ENCODE data around the gene RAB7B. TPM values are rescaled to one million over a fixed set of nuclear protein-coding genes. Genes with fewer than 3 reads are reported as not detected.
A peak's percentile ranks its signal among the peaks of the same experiment; 100 is the strongest.

The RAB7B gene
- total RNA-seq, 5 donors from 2014 or later (not counting 1 experiment from before 2014, with no cell fraction given) = 0.15 to 0.22 TPM; not detected in 3

DNA sequence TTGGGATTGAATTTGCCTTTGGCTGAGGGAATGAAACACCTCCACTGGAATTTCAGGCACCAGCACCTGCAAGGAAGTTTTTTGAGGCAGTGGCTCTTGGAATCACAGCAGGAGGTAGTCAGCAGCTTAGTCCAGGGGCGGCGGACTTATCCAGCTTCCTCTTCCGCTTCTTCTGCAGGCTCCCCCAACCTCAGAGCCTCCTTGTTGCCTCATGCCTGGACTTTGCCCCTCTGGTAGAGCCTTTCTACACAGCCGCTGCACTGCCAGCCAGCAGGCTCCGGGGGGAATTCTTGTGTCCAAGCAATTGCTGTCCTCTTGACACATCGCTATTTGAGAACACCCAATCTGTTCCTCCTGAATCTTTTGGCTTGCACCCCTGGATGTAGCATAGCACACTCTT lies 45.4 kb upstream of the RAB7B start:
- H3K4me1 ChIP-seq (ENCODE audit: control insufficient read depth in 1 of 2, extremely low read depth in 1 of 2, insufficient read depth in 2 of 2, low read length in 2 of 2) = peaks cover 11% of the 10 kb centered on the region in 2 experiments
- Mint-ChIP-seq H3K9me3 (no peaks in the 10 kb centered on the region), H3K27ac (no peak overlapping the region)

DNA sequence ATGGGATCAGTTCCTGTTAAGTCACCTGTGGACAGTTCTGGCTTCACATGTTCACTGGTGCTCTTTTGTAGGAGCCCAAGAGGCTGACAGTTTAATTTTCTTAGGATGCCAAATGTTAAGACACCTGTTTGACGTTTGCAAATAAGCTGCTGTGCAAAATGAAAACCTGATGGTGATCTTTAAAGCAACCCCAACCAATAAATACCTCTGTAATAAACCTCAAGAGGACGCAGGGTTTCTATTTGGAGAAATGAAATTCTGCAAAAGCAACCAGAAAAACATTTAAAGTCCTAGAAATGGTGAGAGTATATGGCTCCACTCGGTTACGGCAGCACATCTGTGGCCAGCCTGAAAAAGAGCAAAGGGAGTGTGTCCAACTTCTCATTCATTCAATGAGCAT lies 44.1 kb upstream of the RAB7B start:
- POLR2A ChIA-PET = no interaction called here
- no peak overlapping the region for H3K4me3 ChIP-seq (ENCODE audit: control insufficient read depth in 1 of 2, extremely low read depth in 1 of 2, low read length in 1 of 2)
- Mint-ChIP-seq H3K27me3 (no peaks in the 10 kb centered on the region), H3K27ac (no peak overlapping the region), H3K4me1 (peaks cover 14 to 25% (median 19%) of the 10 kb centered on the region in 3 donors), H3K4me3 (no peak overlapping the region), H3K36me3 (no peaks in the 10 kb centered on the region), H3K9me3 (no peaks in the 10 kb centered on the region)
- CTCF ChIA-PET = no interaction called here
- DNase-seq (no peak), ATAC-seq (replicated peaks in 1 of 4) (no peak)
- peaks cover 11% of the 10 kb centered on the region in 2 experiments for H3K4me1 ChIP-seq (ENCODE audit: control insufficient read depth in 1 of 2, extremely low read depth in 1 of 2, insufficient read depth in 2 of 2, low read length in 2 of 2)
- no peaks in the 10 kb centered on the region for H3K9me3 ChIP-seq
- no CpG with 5 or more reads among the region's 4 CpGs for WGBS (ENCODE audit: insufficient coverage)
- no peak overlapping the region for H3K27ac ChIP-seq (ENCODE audit: low read length)
- H3K36me3 ChIP-seq (ENCODE audit: control insufficient read depth in 2 of 2, extremely low read depth in 1 of 2, insufficient read depth in 1 of 2, low read length in 1 of 2) = no peaks in the 10 kb centered on the region
- peaks cover 0 to 4% of the 10 kb centered on the region in 2 experiments for H3K27me3 ChIP-seq (replicated peaks in 1 of 2; ENCODE audit: control insufficient read depth in 2 of 2, extremely low read depth in 1 of 2, insufficient read depth in 2 of 2, low read length in 1 of 2)

More for the DNA sequence above, 45.4 kb upstream of the RAB7B start:
- Mint-ChIP-seq H3K4me3 (no peak overlapping the region), H3K27me3 (no peaks in the 10 kb centered on the region), H3K4me1 (peaks cover 19 to 35% (median 24%) of the 10 kb centered on the region in 3 donors), H3K36me3 (no peaks in the 10 kb centered on the region)
- Histone ChIP-seq H3K9me3 (no peaks in the 10 kb centered on the region), H3K27me3 (replicated peaks in 1 of 2; ENCODE audit: control insufficient read depth in 2 of 2, extremely low read depth in 1 of 2, insufficient read depth in 2 of 2, low read length in 1 of 2) (peaks cover 0 to under 1% of the 10 kb centered on the region in 2 experiments), H3K27ac (ENCODE audit: low read length) (no peak overlapping the region), H3K4me3 (ENCODE audit: control insufficient read depth in 1 of 2, extremely low read depth in 1 of 2, low read length in 1 of 2) (no peak overlapping the region), H3K36me3 (ENCODE audit: control insufficient read depth in 2 of 2, extremely low read depth in 1 of 2, insufficient read depth in 1 of 2, low read length in 1 of 2) (no peaks in the 10 kb centered on the region)
- CTCF ChIA-PET = interaction anchor here in 1 of 2 donors (0.8 kb wide), 1 partner anchor 57 kb away, joined by 3 read pairs; no protein-coding TSS in a partner anchor
- 93% methylated on average over 6 of the region's 6 CpGs for WGBS (ENCODE audit: insufficient coverage)
- DNase-seq (no peak), ATAC-seq (replicated peaks in 1 of 4) (no peak)
- POLR2A ChIA-PET = no interaction called here

DNA sequence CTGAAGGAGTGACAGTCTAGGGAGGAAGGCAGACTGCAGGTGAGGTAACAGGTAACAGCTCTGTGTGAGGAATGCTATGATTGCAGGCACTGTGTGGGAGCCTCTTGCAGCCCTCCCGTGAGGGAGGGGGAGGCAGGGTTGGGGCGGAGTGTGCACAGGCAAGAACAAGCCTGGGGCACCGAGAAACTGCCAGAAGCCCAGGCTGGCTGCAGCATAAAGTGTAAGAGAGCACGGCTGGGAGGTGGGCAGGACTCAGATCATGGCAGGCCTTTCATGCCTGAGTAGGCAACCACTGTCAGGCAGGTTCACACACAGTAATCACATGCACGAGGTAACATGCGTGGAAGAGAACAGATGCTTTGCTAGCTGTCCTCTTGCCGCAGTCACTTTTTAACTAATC lies 38.4 kb upstream of the RAB7B start:
- Mint-ChIP-seq H3K27me3 (peaks cover 0 to 4% of the 10 kb centered on the region in 2 donors), H3K27ac (peak overlapping the region in 1 of 2 donors; percentile 55)
- no peak overlapping the region for H3K4me3 ChIP-seq (ENCODE audit: control insufficient read depth in 1 of 2, extremely low read depth in 1 of 2, low read length in 1 of 2)

GRCh38 chr1:206040328-206040727 lies 37.1 kb upstream of the RAB7B start:
- peaks cover 0 to 12% of the 10 kb centered on the region in 2 experiments for H3K27me3 ChIP-seq (replicated peaks in 1 of 2; ENCODE audit: control insufficient read depth in 2 of 2, extremely low read depth in 1 of 2, insufficient read depth in 2 of 2, low read length in 1 of 2)
- H3K36me3 Mint-ChIP-seq = no peaks in the 10 kb centered on the region
- DNase-seq (no peak), ATAC-seq (replicated peaks in 1 of 4) (no peak)
- H3K9me3 ChIP-seq = no peaks in the 10 kb centered on the region
- peak overlapping the region in 1 of 2 donors; percentile 15 for H3K27ac Mint-ChIP-seq
- H3K36me3 ChIP-seq (ENCODE audit: control insufficient read depth in 2 of 2, extremely low read depth in 1 of 2, insufficient read depth in 1 of 2, low read length in 1 of 2) = no peaks in the 10 kb centered on the region
- H3K4me3 ChIP-seq (ENCODE audit: control insufficient read depth in 1 of 2, extremely low read depth in 1 of 2, low read length in 1 of 2) = no peak overlapping the region
- H3K27ac ChIP-seq (ENCODE audit: low read length) = no peak overlapping the region
- ChIA-PET CTCF (interaction anchor here in 1 of 2 donors (0.5 kb wide), 2 partner anchors 63 to 1281 kb away, joined by 4 to 5 read pairs; no protein-coding TSS in a partner anchor), POLR2A (interaction anchor here in 1 of 2 donors (0.7 kb wide), 1 partner anchor 658 kb away, joined by 4 read pairs; no protein-coding TSS in a partner anchor)
- H3K4me3 Mint-ChIP-seq = no peak overlapping the region
- peaks cover 0 to 4% of the 10 kb centered on the region in 2 donors for H3K27me3 Mint-ChIP-seq
- 93% methylated on average over 2 of the region's 5 CpGs for WGBS (ENCODE audit: insufficient coverage)
- H3K9me3 Mint-ChIP-seq = no peaks in the 10 kb centered on the region
- peaks cover 8 to 25% (median 15%) of the 10 kb centered on the region in 3 donors for H3K4me1 Mint-ChIP-seq
- H3K4me1 ChIP-seq (ENCODE audit: control insufficient read depth in 1 of 2, extremely low read depth in 1 of 2, insufficient read depth in 2 of 2, low read length in 2 of 2) = peaks cover 3 to 7% of the 10 kb centered on the region in 2 experiments

More for the DNA sequence above, 38.4 kb upstream of the RAB7B start:
- Mint-ChIP-seq H3K4me3 (no peak overlapping the region), H3K4me1 (peaks cover 8 to 25% (median 15%) of the 10 kb centered on the region in 3 donors), H3K9me3 (no peaks in the 10 kb centered on the region), H3K36me3 (no peaks in the 10 kb centered on the region)
- no peak overlapping the region for H3K27ac ChIP-seq (ENCODE audit: low read length)
- H3K36me3 ChIP-seq (ENCODE audit: control insufficient read depth in 2 of 2, extremely low read depth in 1 of 2, insufficient read depth in 1 of 2, low read length in 1 of 2) = no peaks in the 10 kb centered on the region
- peaks cover 3 to 7% of the 10 kb centered on the region in 2 experiments for H3K4me1 ChIP-seq (ENCODE audit: control insufficient read depth in 1 of 2, extremely low read depth in 1 of 2, insufficient read depth in 2 of 2, low read length in 2 of 2)
- ATAC-seq (replicated peaks in 1 of 4) (no peak), DNase-seq (no peak)
- H3K9me3 ChIP-seq = no peaks in the 10 kb centered on the region
- POLR2A ChIA-PET = no interaction called here
- CTCF ChIA-PET = no interaction called here
- 43% methylated on average over 4 of the region's 7 CpGs for WGBS (ENCODE audit: insufficient coverage)
- H3K27me3 ChIP-seq (replicated peaks in 1 of 2; ENCODE audit: control insufficient read depth in 2 of 2, extremely low read depth in 1 of 2, insufficient read depth in 2 of 2, low read length in 1 of 2) = peaks cover 0 to 12% of the 10 kb centered on the region in 2 experiments

DNA sequence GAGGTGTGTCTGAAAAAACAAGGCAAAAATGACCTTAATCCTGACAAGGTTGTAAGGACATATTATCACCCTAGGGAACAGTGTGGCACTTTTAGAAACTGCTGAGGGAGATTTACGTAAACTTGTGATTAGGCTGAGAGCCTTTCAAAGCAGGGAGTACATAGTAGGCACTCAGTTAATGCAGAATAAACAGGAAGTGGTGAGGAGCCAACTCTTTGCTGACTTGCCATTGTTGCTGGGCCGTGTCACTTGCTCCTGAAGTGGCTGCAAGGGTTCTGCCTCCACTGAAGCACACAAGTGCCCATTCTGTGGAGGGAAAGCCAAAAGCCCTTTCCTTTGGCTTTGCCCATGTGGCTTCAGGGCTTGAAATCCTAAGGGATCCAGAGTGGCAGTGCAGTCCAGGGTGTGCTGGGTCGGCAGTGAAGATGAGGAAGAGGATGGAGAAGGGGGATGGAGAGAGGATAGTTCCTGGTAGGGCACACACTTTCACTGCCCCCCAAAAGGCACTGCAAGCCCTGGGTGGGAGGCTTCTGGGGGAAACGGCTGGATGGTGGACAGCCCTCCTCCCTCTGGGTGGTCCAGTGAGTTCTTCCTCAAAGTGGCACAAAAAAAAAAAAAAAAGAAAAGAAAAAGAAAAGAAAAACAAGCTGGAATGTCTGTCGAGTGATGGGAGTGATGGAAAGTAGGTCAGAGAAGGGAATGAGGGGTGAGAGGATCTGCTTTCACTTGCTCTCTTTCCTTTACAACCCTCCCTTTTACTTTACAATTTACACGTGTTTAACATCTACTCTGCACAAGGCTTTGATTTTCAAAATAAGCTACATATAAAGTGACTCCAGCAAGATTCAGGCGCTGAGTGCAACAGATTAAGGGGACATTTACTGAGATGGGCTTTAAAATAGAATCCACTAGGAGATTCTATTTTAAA lies 36.1 kb upstream of the RAB7B start:
- DNase-seq = no peak
- no peak overlapping the region for H3K4me3 ChIP-seq (ENCODE audit: control insufficient read depth in 1 of 2, extremely low read depth in 1 of 2, low read length in 1 of 2)
- H3K27ac ChIP-seq (ENCODE audit: low read length) = peak overlapping the region; percentile 18
- H3K27me3 ChIP-seq (replicated peaks in 1 of 2; ENCODE audit: control insufficient read depth in 2 of 2, extremely low read depth in 1 of 2, insufficient read depth in 2 of 2, low read length in 1 of 2) = peaks cover 0 to 15% of the 10 kb centered on the region in 2 experiments
- peaks cover 0 to 4% of the 10 kb centered on the region in 2 donors for H3K27me3 Mint-ChIP-seq
- peak overlapping the region; percentile 16 to 83 for H3K27ac Mint-ChIP-seq
- ChIA-PET CTCF (interaction anchor here in 1 of 2 donors (0.7 kb wide), 1 partner anchor 886 kb away, joined by 3 read pairs; no protein-coding TSS in a partner anchor), POLR2A (interaction anchor here in 1 of 2 donors (0.7 kb wide), 1 partner anchor 659 kb away, joined by 4 read pairs; no protein-coding TSS in a partner anchor)
- ATAC-seq (replicated peaks in 1 of 4) = peak in 2 of 4 experiments; percentile 26 to 27
- peaks cover 3 to 11% of the 10 kb centered on the region in 2 experiments for H3K4me1 ChIP-seq (ENCODE audit: control insufficient read depth in 1 of 2, extremely low read depth in 1 of 2, insufficient read depth in 2 of 2, low read length in 2 of 2)
- H3K4me1 Mint-ChIP-seq = peaks cover 8 to 32% (median 20%) of the 10 kb centered on the region in 3 donors
- 8% methylated on average over 2 of the region's 7 CpGs for WGBS (ENCODE audit: insufficient coverage)
- no peaks in the 10 kb centered on the region for H3K9me3 Mint-ChIP-seq
- peak overlapping the region in 1 of 3 donors; percentile 4 for H3K4me3 Mint-ChIP-seq
- H3K36me3 ChIP-seq (ENCODE audit: control insufficient read depth in 2 of 2, extremely low read depth in 1 of 2, insufficient read depth in 1 of 2, low read length in 1 of 2) = no peaks in the 10 kb centered on the region
- no peaks in the 10 kb centered on the region for H3K9me3 ChIP-seq
- no peaks in the 10 kb centered on the region for H3K36me3 Mint-ChIP-seq

- H3K4me1 Mint-ChIP-seq = peaks cover 8 to 34% (median 20%) of the 10 kb centered on the region in 3 donors
- peaks cover 0 to 4% of the 10 kb centered on the region in 2 donors for H3K27me3 Mint-ChIP-seq
- no peaks in the 10 kb centered on the region for H3K36me3 Mint-ChIP-seq
- no peak for DNase-seq
- ATAC-seq (replicated peaks in 1 of 4) = no peak
- no peaks in the 10 kb centered on the region for H3K9me3 Mint-ChIP-seq
- H3K4me1 ChIP-seq (ENCODE audit: control insufficient read depth in 1 of 2, extremely low read depth in 1 of 2, insufficient read depth in 2 of 2, low read length in 2 of 2) = peaks cover 3 to 11% of the 10 kb centered on the region in 2 experiments
- H3K36me3 ChIP-seq (ENCODE audit: control insufficient read depth in 2 of 2, extremely low read depth in 1 of 2, insufficient read depth in 1 of 2, low read length in 1 of 2) = no peaks in the 10 kb centered on the region
- peaks cover 0 to 11% of the 10 kb centered on the region in 2 experiments for H3K27me3 ChIP-seq (replicated peaks in 1 of 2; ENCODE audit: control insufficient read depth in 2 of 2, extremely low read depth in 1 of 2, insufficient read depth in 2 of 2, low read length in 1 of 2)
- no peaks in the 10 kb centered on the region for H3K9me3 ChIP-seq
- no peak overlapping the region for H3K4me3 Mint-ChIP-seq
- H3K27ac Mint-ChIP-seq = no peak overlapping the region
- ChIA-PET CTCF (no interaction called here), POLR2A (no interaction called here)
- no peak overlapping the region for H3K4me3 ChIP-seq (ENCODE audit: control insufficient read depth in 1 of 2, extremely low read depth in 1 of 2, low read length in 1 of 2)
- 94% methylated on average over 6 of the region's 9 CpGs for WGBS (ENCODE audit: insufficient coverage)
- H3K27ac ChIP-seq (ENCODE audit: low read length) = no peak overlapping the region
These were observed 34.4 kb upstream of the RAB7B start for GRCh38 chr1:206037581-206037980.
